A549 (cell line): ENCODE measurements around the gene RNF227.

Experiments used
- BHLHE40 ChIP-seq: IDR thresholded peaks from 2 replicates; pipeline ENCODE4 v1.6.1; 2012; ENCODE audit warnings: low read depth, low read length, inconsistent platforms
- CHD4 ChIP-seq: fragments of 200-600 bp; sonication (generic); IDR thresholded peaks from 2 replicates; pipeline ENCODE4 v1.6.1; 2016; ENCODE audit warnings: antibody characterized with exemption, mild to moderate bottlenecking, borderline replicate concordance
- EP300 ChIP-seq, 2 experiments: fragments of >200 bp; sonication (Bioruptor Twin); formaldehyde crosslinking; IDR thresholded peaks; 2 replicates in 1 of 2; 3 replicates in 1 of 2; pipeline ENCODE4 v1.6.1; 2016 to 2017
- ESRRA ChIP-seq: fragments of 150-350 bp; IDR thresholded peaks from 2 replicates; pipeline ENCODE4 v1.6.1; 2014; ENCODE audit warnings: mild to moderate bottlenecking, low read length, borderline replicate concordance
- FOSB ChIP-seq: fragments of 250-450 bp; sonication (Bioruptor Pico); IDR thresholded peaks from 2 replicates; pipeline ENCODE4 v1.5.0; 2020; ENCODE audit warnings: mild to moderate bottlenecking, moderate library complexity
- HDAC2 ChIP-seq: fragments of 200-600 bp; sonication (generic); IDR thresholded peaks from 2 replicates; pipeline ENCODE4 v1.6.1; 2016
- MAZ ChIP-seq: fragments of 150-350 bp; IDR thresholded peaks from 2 replicates; pipeline ENCODE4 v1.6.1; 2014; ENCODE audit warnings: antibody characterized with exemption, low read depth, low read length, borderline replicate concordance
- NR3C1 ChIP-seq: fragments of >200 bp; sonication (Bioruptor Twin); formaldehyde crosslinking; IDR thresholded peaks from 3 replicates; pipeline ENCODE4 v1.6.1; 2017
- POLR2A ChIP-seq: IDR thresholded peaks from 2 replicates; pipeline ENCODE4 v1.6.1; 2012; ENCODE audit warnings: mild to moderate bottlenecking, low read length
- SMC3 ChIP-seq: fragments of >200 bp; sonication (Bioruptor Twin); formaldehyde crosslinking; IDR thresholded peaks from 3 replicates; pipeline ENCODE4 v1.6.1; 2018; ENCODE audit warnings: inconsistent platforms
- SREBF2 ChIP-seq: fragments of 450-650 bp; IDR thresholded peaks from 2 replicates; pipeline ENCODE4 v1.6.1; 2014; ENCODE audit warnings: mild to moderate bottlenecking, moderate library complexity
- TF ChIP-seq, protein P1 (sequence below): fragments of >200 bp; sonication (Bioruptor Twin); formaldehyde crosslinking; IDR thresholded peaks from 3 replicates; pipeline ENCODE4 v1.5.1; 2016
- TF ChIP-seq, protein P2 (sequence below): fragments of 450-650 bp; IDR thresholded peaks from 2 replicates; pipeline ENCODE4 v1.6.1; 2014; ENCODE audit warnings: antibody characterized with exemption
- TF ChIP-seq, protein P3 (sequence below): IDR thresholded peaks from 2 replicates; pipeline ENCODE4 v1.6.1; 2012

DNA sequence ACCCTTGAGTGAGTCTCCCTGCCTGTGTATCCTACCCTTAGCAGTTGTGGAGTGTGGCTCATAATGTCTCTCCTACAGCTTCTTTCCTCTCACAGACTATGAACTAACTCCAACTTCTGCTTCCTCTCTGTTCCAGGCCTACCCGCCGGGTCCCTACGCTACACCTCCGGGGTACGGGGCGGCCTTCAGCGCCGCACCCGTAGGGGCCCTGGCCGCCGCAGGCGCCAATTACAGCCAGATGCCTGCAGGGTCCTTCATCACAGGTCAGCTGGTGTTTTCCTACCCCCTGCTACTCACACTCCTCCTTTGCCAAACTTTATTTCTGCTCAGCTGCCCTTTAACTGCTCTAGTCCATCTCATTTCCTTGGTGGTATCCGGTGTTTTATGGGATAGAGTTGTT lies 5.4 kb downstream of the RNF227 start:
- no peak for TF ChIP-seq SMC3
- no peak for TF ChIP-seq FOSB (CRISPR knock-in tag)
- TF ChIP-seq, protein P1, sequence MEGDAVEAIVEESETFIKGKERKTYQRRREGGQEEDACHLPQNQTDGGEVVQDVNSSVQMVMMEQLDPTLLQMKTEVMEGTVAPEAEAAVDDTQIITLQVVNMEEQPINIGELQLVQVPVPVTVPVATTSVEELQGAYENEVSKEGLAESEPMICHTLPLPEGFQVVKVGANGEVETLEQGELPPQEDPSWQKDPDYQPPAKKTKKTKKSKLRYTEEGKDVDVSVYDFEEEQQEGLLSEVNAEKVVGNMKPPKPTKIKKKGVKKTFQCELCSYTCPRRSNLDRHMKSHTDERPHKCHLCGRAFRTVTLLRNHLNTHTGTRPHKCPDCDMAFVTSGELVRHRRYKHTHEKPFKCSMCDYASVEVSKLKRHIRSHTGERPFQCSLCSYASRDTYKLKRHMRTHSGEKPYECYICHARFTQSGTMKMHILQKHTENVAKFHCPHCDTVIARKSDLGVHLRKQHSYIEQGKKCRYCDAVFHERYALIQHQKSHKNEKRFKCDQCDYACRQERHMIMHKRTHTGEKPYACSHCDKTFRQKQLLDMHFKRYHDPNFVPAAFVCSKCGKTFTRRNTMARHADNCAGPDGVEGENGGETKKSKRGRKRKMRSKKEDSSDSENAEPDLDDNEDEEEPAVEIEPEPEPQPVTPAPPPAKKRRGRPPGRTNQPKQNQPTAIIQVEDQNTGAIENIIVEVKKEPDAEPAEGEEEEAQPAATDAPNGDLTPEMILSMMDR: no peak
- TF ChIP-seq, protein P2, sequence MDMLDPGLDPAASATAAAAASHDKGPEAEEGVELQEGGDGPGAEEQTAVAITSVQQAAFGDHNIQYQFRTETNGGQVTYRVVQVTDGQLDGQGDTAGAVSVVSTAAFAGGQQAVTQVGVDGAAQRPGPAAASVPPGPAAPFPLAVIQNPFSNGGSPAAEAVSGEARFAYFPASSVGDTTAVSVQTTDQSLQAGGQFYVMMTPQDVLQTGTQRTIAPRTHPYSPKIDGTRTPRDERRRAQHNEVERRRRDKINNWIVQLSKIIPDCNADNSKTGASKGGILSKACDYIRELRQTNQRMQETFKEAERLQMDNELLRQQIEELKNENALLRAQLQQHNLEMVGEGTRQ: no peak
- TF ChIP-seq, protein P3, sequence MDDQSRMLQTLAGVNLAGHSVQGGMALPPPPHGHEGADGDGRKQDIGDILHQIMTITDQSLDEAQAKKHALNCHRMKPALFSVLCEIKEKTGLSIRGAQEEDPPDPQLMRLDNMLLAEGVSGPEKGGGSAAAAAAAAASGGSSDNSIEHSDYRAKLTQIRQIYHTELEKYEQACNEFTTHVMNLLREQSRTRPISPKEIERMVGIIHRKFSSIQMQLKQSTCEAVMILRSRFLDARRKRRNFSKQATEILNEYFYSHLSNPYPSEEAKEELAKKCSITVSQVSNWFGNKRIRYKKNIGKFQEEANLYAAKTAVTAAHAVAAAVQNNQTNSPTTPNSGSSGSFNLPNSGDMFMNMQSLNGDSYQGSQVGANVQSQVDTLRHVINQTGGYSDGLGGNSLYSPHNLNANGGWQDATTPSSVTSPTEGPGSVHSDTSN: no peak
- TF ChIP-seq BHLHE40: no peak
- TF ChIP-seq HDAC2: no peak
- no peak for TF ChIP-seq MAZ
- TF ChIP-seq EP300 (IDR thresholded peaks at IDR 0.05): no peak
- TF ChIP-seq POLR2A: no peak
- no peak for TF ChIP-seq CHD4
- TF ChIP-seq ESRRA: no peak
- no peak for TF ChIP-seq SREBF2
- no peak for TF ChIP-seq NR3C1
